ENCODE data around the gene CUX1.

- TF ChIP-seq CTCF (IDR thresholded peaks at IDR 0.05), result no peak
- TF ChIP-seq POLR2A (IDR thresholded peaks at IDR 0.05), result no peak
These were observed 321.2 kb downstream of the CUX1 start for GRCh38 chr7:102138676-102139075.

Measured in body of pancreas (tissue), 4 donors.